ENCODE measurements around the gene SLC13A2.

GRCh38 chr17:28540231-28540630 is 66.8 kb downstream of the SLC13A2 start:
- TF ChIP-seq, protein P1, sequence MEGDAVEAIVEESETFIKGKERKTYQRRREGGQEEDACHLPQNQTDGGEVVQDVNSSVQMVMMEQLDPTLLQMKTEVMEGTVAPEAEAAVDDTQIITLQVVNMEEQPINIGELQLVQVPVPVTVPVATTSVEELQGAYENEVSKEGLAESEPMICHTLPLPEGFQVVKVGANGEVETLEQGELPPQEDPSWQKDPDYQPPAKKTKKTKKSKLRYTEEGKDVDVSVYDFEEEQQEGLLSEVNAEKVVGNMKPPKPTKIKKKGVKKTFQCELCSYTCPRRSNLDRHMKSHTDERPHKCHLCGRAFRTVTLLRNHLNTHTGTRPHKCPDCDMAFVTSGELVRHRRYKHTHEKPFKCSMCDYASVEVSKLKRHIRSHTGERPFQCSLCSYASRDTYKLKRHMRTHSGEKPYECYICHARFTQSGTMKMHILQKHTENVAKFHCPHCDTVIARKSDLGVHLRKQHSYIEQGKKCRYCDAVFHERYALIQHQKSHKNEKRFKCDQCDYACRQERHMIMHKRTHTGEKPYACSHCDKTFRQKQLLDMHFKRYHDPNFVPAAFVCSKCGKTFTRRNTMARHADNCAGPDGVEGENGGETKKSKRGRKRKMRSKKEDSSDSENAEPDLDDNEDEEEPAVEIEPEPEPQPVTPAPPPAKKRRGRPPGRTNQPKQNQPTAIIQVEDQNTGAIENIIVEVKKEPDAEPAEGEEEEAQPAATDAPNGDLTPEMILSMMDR (IDR thresholded peaks at IDR 0.05) = no peak
- no peak for TF ChIP-seq POLR2A (IDR thresholded peaks at IDR 0.05)
